ENCODE results near the gene PRG3.
A peak's percentile ranks its signal among the peaks of the same experiment; 100 is the strongest.

PRG3 gene, protein sequence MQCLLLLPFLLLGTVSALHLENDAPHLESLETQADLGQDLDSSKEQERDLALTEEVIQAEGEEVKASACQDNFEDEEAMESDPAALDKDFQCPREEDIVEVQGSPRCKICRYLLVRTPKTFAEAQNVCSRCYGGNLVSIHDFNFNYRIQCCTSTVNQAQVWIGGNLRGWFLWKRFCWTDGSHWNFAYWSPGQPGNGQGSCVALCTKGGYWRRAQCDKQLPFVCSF

DNA sequence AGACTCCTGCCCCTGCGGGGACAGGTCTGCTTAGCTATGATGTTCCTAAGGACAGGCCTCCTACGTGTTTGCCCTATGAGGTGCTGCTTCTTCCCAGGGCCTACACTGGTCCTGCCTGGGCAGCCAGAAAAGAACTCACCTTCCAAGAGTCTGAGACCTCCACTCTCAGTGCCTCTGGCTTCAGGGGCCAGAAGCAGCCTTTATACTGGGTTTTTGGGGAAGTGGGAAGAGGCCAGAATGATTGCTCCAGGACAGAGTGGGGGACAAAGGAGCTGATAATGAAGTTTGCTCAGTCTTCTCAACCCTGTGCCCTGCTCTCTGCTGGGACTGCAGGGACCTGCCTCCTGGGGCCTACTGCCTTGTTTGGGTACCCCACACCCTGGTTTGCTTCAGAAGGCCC is at the start of gene PRG3:
PRG3 (minus strand) TSS at position 176 of the 400 bp plus-strand sequence. CDS start 442 bp downstream, outside the sequence.
- no peak for DNase-seq (ENCODE audit: low read depth)

DNA sequence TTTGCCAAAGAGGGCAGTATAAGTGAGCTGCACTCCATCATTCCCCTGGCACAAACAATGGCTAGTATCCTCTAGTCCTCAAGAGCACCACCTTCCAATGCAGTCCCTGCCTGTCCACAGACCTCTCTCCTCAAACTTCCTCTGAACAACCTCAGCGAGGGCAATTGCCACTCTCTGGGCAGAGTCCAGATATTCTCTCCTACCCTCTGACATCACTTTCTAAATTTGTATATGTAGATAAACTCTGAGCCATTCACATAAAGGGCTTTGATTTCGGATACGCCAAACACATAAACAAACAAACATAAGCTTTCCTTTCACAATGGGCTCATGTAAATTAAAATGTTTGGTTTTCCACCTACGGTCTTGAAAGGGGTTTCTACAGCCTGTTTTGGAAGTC is 49.0 kb upstream of the PRG3 start:
- no peak for DNase-seq (ENCODE audit: low read depth)

DNA sequence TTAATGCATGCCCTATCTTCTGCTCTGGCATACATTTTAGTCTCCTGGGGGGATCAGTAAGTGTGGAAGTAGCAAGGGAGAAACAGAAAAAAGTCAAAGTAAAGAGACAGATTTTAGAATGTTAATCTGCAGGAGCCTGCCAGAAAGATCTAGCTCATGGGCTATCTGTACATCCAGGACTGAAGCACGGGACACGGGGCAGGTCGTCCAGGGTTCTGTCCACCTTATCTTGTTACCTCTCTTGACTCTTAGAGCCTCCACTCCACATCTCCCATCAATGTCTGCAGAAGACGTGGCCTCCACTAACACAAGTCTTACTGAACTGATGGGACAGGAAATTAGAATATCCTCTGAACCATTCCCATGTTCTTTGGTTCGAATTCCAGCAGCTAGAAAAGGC is 47.7 kb upstream of the PRG3 start:
- no peak for DNase-seq (ENCODE audit: low read depth)

DNA sequence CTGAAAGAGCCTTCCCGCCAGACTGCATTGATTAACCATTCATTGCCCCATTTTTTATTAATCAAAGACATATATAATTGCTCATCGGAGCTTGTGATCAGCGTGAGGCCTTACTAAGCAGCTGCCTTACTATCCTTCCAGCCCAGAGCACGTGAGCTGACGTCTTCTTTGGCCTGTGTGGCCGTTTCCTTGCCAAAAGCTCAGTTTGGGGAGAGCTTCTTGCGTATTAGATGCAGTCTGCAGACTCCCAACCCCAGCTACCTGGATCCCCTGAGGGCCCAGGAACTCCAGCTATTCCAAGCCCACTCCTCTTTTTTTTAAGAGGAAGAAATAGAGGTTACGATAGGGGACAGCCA is 46.8 kb upstream of the PRG3 start:
- DNase-seq (ENCODE audit: low read depth), result no peak

DNA sequence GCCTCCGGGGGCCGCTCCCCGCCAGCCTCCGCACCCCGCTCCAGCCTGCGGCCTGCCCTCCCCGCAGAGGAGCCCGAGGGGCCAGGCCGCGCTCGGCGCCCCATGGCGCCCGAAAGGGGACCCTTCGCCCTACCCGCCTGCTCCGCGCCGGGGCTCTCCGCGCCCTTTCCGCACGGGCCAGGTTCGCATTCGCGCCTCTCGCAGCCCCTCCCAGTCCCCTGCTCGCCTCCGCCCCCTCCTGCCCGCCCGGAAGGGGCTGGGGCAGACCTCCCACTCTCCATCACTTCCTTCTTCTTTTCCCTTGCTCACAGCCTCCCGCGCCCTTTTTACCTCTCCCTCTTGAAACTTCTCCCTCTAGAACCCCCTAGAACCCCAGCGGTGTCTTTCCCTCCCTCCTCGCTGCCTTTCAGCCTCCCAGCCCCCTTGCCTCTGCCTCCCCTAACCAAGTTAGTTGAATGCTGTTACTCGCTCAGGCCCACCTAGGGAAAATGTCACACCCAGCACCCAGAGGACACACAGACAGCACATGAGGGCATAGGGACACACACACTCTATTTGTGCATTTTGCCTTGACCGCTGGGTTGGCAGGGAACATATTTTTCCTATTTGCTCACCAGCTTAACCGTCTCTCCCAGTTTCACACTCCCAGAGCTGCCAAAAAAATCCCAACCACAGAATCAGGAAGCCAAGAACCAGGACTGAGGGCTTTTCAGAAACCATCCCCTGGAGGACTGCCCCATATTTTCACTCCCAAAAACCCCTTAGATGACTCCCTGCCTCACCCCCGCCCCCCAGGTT is 46.2 kb upstream of the PRG3 start, which contains the start of gene SLC43A3:
SLC43A3 (minus strand) TSS at position 193 of the 798 bp plus-strand sequence. CDS start 949 bp downstream, outside the sequence.
- peak; percentile 66 for DNase-seq (ENCODE audit: low read depth)

DNA sequence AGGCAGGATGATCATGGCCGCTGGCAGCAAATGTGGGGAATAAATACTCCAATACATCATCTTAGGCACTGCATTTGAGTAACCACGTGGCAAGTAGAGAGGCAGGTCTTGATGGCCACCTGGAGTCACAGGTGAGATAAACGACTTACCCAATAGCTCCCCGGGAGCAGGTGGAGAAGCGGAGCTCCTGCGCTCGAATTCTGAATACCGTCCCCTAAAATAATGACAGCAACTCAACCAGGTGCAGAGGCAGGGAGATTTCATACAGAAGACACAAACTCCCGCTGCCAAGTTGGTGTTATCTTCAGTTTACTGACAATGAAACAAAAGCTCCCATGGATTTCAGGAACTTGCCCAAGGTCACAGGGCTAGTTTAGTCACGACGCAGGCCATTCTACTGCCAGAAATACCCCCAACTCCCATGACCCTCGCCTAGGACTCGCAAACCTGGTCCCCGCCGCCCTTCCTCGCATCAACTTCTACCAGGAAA is 45.5 kb upstream of the PRG3 start:
- DNase-seq (ENCODE audit: low read depth), result no peak

DNA sequence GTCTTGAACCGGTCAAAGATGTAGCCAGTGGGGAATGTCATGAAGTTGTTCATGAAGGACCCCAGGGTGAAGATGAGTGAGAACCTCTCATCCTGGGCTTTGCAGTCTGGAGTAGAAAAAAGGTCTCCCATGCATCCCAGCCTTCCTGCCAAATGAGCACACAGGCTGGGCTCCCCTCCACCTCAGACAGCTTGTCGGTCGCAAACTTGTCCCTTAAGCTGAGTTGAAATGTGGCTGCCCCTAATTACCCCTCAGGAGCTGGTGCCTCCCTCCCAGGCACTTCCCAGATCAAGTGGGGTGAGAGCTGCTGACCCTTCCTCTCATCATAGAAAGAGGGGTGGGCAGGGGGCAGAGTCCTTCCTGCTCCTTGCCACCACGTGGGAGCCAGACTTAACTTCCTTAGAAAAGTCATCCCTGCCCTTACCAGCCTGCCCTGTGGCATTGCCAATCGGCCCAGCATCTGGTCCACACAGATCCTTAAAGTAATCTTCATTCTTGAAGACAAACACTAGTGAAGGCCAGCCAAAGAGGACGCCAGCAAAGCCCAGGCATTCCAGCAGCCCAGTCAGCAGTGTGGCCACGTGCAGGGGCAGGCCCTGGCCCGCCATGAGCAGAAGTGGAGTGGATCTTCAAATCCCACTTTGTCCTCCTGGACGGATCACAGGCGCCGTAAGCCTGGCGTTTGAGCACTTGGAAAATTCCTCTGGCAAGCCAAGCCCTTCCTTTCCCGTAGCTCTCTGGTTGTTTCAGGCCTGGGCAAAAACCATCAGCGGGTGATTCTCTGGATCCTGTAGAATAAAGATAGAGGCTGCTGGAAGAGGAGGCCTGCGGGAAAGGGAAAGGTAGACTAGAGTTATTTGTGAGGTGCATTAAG is 44.9 kb upstream of the PRG3 start:
- DNase-seq (ENCODE audit: low read depth), result no peak

DNA sequence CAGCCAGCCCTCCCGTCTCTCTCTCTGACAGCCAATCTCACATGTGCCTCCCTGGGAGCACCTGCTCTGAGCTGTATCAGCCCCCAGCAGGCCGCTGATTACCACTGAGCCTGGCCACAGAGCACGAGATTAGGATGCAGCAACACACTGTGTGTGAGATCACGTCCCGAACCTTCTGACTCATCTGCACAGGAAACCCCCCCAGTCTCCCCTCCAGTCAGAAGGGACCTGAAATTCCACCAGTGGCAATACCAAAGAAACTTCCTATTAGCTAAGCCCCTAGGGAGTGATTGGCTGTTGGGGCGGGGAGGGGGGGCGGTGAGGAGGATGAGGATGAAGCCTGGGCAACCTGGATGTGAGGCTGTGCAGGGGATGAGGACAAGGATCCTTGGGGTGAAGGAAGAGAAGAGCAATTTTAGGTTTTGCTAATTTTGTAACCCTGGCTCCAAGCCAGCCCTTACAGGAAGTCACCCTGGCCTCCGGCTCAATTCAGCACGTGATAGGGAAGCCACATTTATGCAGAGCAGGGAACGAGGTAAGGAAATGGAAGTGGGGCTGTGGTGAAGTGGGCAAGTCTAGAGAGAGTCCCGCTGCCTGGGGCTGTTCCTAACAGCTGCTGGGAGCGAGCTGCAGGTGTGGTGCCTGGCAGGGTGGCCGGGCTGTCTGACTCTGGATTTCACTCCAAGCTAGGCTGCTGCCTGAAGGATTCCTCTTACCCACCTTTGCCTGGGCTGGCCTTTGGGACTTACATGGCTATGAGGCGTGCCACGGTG is 44.0 kb upstream of the PRG3 start:
- DNase-seq (ENCODE audit: low read depth), result peak; percentile 85

DNA sequence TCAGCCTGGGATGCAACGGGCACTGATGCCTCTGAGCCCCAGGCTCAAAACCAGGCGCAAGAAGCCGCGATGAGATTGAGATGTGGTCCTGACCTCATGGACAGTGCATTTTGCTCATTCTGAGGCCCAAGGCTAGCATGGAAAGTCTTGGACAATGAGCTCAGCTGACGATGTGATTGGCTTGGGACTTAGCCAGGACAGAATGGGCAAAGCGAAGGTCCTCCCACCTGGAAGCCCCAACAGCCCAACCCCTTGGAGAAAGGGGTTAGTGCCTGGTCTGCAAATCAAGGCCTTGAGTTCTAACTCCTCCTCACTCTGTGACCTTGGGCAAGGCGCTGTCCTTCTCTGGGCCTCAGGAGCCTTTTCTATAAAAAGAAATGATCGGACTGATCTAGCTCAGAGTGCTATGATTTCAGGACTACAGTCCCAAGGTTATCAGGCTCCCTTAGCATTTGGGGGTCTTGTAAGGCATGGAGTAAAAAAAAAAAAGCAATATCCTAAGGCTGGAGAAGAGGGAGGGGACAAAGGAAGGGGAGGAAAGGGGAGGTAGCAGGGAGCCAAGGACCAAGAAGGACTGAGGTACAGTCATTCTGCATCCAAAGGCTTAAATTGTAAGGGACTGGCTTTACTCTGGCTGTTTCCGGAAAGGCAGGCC is 43.3 kb upstream of the PRG3 start:
- DNase-seq (ENCODE audit: low read depth), result no peak

DNA sequence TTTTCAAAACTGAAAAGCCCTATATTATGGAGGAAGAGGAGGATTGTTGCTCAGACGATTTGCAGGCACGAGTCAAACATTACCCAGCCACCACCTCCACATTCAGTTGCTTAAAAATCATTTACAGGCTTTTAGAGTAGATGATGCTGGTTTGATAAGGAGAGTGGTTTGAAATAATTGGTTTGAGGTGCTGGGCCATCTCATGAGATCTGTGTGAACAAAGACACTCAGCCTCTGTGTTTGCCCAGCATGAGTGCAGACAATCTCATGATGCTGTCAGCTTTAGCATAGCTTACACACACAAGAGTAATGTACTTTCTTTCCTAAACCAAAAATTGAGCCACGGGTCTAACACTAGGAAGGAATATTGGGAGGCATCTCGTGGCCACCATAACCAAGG is 41.7 kb upstream of the PRG3 start:
- no peak for DNase-seq (ENCODE audit: low read depth)

DNA sequence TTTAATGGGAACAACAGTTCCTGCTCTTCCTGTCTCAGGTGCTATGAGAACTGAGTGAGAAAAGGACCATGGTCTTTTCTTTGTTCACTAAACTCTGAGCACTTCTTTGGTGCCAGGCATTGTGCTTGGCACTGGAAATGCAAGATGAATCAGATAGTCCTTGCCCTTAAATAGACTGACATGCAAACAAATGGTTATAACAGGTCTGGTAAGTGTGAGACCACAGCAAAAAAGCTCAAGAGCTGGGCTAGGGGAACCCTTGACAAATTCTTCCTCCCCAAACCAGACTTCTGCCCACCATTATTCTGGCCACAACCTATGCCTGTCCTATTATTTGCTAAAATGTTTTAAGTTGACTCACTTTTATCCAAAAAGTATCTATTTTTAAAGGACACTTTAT is 40.9 kb upstream of the PRG3 start:
- no peak for DNase-seq (ENCODE audit: low read depth)

DNA sequence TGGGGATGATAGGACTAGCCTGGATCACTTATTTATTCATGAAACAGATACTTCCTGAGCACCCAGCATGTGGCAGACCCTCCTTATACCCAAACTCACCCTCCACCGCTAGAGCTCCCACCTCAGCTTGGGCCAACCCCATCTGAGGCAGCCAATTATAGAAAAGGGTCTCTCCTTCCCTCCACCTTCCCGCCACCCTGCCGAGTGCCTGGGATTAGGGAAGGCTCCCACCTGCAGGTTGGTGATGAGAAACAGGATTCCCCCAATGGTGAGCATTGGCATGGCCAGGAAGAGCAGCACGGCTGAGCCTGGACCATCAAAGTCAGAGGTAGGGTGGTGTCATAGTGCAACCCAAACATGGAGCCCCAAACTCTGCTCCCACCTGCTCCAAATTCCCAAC is 40.1 kb upstream of the PRG3 start:
- no peak for DNase-seq (ENCODE audit: low read depth)

DNA sequence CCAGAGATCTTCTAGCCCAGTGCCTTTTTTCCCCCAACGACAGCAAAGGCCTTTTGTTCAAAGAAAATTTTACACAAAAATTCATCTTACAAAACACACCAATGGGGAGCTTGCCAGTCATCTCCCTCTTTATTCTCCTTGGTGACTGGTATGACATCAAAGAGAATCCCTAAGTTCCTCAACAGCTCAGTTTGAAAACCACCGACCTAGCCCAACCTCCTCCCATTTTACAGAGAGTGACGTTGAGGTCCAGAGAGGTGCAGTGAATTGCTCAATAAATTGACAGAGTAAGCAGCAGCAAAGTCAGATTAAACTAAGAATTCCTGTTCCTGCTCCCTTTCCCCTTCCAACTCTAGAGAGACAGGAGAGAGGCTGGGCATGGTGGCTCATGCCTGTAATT is 38.2 kb upstream of the PRG3 start:
- DNase-seq (ENCODE audit: low read depth), result no peak

DNA sequence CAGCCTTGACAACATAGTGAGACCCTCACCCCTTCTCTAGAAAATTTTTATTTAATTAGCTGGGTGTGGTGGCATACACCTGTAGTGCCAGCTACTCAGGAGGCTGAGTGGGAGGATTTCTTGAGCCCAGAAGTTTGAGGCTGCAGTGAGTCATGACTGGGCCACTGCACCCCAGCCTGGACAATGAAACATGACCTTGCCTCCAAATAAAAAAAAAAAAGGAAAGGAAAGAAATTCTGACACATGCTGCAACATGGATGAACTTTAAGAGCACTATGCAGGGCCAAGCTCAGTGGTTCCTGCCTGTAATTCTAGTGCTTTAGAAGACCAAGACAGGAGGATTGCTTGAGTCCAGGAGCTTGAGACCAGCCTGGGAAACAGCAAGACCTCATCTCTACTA is 37.2 kb upstream of the PRG3 start:
- no peak for DNase-seq (ENCODE audit: low read depth)

DNA sequence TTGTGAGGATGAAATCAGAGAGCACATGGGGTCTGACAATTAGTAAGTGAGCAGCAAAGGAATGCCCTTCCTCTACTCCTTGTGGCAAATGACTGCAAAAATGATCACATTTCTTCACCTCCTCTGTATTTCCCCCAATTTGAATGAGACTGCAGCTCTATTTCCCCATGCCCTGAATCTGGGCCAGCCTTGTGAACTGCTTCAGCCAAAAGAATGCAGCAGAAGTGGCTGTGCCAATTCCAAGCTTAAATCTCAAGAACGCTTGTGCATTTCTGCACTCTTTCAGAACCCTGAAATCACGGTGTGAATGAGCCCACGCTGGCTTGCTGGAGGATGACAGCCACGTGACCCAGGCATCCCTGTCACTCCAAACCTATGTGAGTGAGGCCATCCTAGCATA is 36.1 kb upstream of the PRG3 start:
- DNase-seq (ENCODE audit: low read depth), result no peak

DNA sequence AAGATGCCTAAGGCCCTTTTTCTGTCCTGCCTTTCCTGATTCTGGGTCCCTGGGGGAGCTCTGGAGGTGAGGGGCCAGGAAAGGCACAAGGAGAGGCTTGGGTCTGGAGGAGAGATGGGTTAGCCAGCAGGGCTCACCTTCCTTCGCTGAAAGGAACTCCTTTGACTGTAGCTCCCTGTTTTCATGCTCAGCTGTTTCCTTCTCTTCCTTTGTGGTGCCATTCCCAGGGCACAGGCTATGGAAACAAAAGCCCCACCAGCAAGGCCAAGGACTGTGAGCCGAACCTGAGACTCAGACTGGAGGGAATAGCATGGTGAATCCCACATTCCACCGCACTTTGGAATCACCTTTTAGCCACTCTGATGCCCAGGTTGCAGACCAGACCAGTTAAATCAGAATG is 35.5 kb upstream of the PRG3 start:
- no peak for DNase-seq (ENCODE audit: low read depth)

DNA sequence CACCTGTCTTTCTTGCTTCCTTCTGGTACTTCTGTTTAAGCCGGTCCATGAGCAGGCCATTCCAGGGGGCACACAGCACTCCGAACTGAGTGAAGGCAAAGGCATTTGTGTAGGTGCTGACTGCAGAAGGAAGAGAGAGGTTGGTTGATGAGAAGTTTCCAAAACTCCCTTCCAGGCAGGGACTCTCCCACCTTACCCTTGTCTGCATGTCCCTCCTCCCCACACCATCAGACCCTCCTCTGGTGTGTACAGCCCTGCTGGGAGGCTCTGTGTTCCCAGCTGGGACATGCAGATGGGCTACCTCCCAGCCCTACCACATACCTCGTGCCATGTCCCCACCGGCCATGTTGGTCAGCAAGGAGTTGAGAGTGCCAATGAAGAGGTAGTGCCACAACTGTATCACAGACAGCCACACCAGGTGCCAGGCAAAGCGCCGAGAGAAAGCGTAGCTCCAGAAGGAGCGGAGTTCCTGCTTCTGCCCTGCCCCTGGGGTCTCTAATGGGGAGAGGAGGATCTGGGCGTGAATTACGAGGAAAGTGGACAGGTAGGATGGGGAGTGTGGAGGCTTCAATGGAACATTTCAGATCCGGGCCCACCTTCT is 33.8 kb upstream of the PRG3 start:
- no peak for DNase-seq (ENCODE audit: low read depth)

DNA sequence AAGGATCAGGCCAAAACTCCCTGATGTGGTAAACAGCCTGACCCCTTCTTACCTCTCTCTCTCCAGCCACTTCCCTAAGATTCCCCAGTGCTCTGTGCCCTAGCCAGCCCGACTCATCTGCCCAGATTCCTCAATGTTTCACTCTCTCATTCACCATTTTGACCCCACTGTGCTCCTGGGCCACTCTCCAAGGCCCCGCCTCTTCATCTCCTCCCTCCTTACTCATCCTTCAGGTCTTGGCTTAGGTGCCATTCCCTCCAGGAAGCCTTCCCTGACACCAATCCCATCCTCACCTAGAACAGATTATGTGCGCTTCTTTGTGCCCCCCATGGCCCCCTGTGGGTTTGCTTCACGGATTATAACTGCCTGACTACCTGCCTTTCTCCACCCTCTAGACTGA is 32.7 kb upstream of the PRG3 start:
- no peak for DNase-seq (ENCODE audit: low read depth)

DNA sequence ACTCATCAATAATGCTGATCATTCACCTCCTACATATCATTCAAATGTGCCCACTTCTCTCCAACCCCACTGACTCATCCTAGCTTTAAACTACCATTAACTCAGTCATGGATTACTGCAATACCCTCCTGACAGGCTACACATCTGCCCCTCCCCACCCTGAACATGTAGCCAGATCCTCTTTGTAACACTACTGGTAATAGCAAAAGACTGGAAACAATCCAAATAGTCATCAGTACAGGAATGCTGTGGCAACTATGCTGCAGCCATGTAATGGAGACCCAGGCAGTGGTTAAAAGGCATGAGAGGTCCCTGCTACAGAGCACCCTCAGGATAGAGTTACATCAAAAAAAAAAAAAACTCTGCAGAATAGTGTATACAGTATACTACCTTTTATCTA is 29.3 kb upstream of the PRG3 start:
- DNase-seq (ENCODE audit: low read depth), result no peak

DNA sequence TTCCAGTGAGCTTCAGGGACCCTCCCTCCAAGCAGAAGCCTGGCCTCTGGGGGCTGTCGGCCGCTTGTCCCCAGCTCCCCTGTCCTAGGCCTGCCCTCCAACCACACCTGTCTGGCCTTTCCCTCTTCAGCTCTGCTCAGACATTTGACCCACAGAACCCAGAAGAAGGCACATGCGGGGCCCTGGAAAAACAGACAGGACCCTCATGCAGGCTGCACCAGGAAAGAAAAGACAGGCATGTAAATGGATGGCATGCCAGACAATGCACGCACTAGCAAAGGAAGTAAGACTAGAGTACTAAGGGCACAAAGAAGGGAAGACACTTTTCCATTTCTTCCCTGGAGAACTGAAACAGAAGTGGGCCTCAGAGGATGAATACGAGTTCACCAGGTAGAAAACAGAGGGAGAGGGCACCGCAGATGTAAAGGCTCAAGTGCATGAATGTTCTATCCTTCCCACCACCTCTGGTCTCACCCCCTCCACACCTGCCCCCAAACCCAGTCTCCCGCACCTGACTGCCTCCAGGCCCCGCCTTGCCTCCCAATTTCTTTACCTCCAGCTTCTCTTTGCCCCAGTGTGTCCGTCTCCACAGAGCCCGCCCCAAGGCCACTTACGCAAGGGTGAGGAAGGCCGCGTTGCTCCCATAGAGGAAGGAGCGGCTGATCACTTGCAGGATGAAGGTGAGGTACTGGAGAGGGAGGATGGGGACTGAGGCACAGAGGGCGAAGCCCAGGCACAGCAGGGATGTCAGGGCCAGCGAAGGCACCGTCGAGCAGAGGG is 28.6 kb upstream of the PRG3 start:
- no peak for DNase-seq (ENCODE audit: low read depth)

All from activated gamma-delta T cell treated with anti-CD3 and anti-CD28 coated beads, Interleukin-2, amount 50 U/mL, for 16 hours (primary cell).